Gastroesophageal sphincter (tissue), 4 donors: ENCODE data around the gene FAM229A. TPM values are rescaled to one million over a fixed set of nuclear protein-coding genes. Genes with fewer than 3 reads are reported as not detected.
A peak's percentile ranks its signal among the peaks of the same experiment; 100 is the strongest.

Experiments
- ATAC-seq: fragments of 150-250 bp; one replicate; pipeline ENCODE4 v1.9.1; 2016; ENCODE audit warnings: mild to moderate bottlenecking, moderate library complexity
- H3K27ac ChIP-seq, 4 donors: fragments of 200-600 bp; sonication (generic) in 3 of 4; 1 replicate in 3 of 4; 2 replicates in 1 of 4; pipeline ENCODE4 v1.5.1; 2016 to 2019
- H3K27me3 ChIP-seq: fragments of 200-600 bp; sonication (generic); one replicate; pipeline ENCODE4 v1.5.1; 2019
- H3K36me3 ChIP-seq, 2 donors: fragments of 200-600 bp; sonication (generic); one replicate each; pipeline ENCODE4 v1.5.1; 2019; ENCODE audit warnings: control low read depth in 1 of 2
- H3K4me1 ChIP-seq, 3 donors: fragments of 200-600 bp; sonication (generic); 1 replicate in 2 of 3; 2 replicates in 1 of 3; pipeline ENCODE4 v1.5.1; 2016 to 2019; ENCODE audit warnings: control low read depth in 2 of 3
- H3K4me3 ChIP-seq, 2 donors: fragments of 200-600 bp; sonication (generic); one replicate each; pipeline ENCODE4 v1.5.1; 2019; ENCODE audit warnings: mild to moderate bottlenecking in 1 of 2, moderate library complexity in 1 of 2
- H3K9me3 ChIP-seq, 3 donors: fragments of 200-600 bp; sonication (generic); one replicate each; pipeline ENCODE4 v1.5.1; 2017 to 2019; ENCODE audit warnings: control low read depth in 2 of 3
- EP300 ChIP-seq: sonication (generic); formaldehyde crosslinking; IDR thresholded peaks from one replicate; pipeline ENCODE4 v1.6.1; 2017; ENCODE audit warnings: antibody characterized with exemption, mild to moderate bottlenecking
- POLR2A ChIP-seq, 2 donors: fragments of 450-650 bp; IDR thresholded peaks; one replicate each; pipeline ENCODE4 v1.6.1; 2017; ENCODE audit warnings: antibody characterized with exemption in 2 of 2, mild to moderate bottlenecking in 2 of 2, moderate library complexity in 1 of 2
- POLR2AphosphoS5 ChIP-seq: sonication (generic); formaldehyde crosslinking; IDR thresholded peaks from one replicate; pipeline ENCODE4 v1.6.1; 2017; ENCODE audit warnings: antibody characterized with exemption
- WGBS, 2 donors: methylation state at CpG; one replicate each; pipeline ENCODE4 v1.1.5; 2018; ENCODE audit warnings: low coverage in 1 of 2; 5-methylcytosine and 5-hydroxymethylcytosine counted together
- total RNA-seq, 4 donors: library from RNA; depleted of rRNA; stranded (reverse); fragments of >200 nt; gene quantifications; one replicate each; pipeline ENCODE4 v1.1.0, GENCODE V29; 2016
- TF ChIP-seq, protein P1 (sequence below), 4 experiments: fragments of 200-600 bp in 2 of 4; fragments of 450-650 bp in 2 of 4; sonication (generic) in 1 of 4; IDR thresholded peaks; one replicate each; pipeline ENCODE4 v1.5.1; 2017 to 2019; ENCODE audit warnings: antibody characterized with exemption in 4 of 4, mild to moderate bottlenecking in 2 of 4, moderate library complexity in 2 of 4

Gene FAM229A
- 1 to 10 TPM in 3 of 4 donors, under 1 TPM in 1; 0.74 to 7.6 (median 4.9) TPM for total RNA-seq

DNA sequence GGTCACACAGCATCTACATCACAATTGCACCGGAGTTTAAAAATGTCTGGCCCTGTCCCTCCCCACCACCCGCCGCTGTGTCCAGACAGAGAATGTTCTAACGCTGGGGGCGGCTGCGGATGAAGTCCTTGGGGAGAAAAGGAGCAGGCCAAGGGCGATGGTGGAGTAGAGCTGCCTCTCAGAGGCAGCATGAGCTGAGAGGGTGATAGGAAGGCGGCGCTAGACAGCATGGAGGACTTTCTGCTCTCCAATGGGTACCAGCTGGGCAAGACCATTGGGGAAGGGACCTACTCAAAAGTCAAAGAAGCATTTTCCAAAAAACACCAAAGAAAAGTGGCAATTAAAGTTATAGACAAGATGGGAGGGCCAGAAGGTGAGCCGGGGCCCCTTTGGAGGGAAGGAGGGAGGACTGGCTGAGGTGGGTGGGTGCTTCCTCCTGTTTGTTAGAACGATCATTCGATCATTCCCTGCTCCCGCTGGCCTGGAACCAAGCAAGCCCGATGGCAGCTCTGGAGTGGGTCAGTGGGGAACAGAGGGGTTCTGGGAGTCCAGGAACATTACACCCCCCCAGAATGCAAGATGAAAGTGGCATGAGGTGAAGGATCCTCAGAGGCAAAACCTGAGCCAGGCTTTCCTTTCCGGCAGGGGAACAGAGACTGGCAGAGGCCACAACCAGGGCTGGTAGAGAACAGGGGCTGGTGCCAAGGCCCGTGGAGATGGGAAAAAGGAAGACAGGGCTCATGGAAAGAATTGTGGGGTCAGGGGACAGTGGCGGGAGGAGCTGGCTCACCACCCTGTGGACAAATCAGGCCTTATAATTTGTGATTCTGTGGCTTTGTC is at the start of gene FAM229A, which contains the start of gene TSSK3:
Gene FAM229A, minus strand, starts transcription at position 12 of the 840 bp plus-strand sequence. CDS start 394 bp downstream, outside the sequence.
Gene TSSK3, plus strand, starts transcription at position 66 of the 840 bp plus-strand sequence. Its CDS starts 163 bp downstream, at position 229.
- H3K27me3 ChIP-seq, result no peaks in the 10 kb centered on the region
- no peaks in the 10 kb centered on the region for H3K9me3 ChIP-seq
- H3K27ac ChIP-seq, result peak within 1 kb of the TSS in 2 of 4 donors; percentile 48 to 71
- TF ChIP-seq POLR2A (IDR thresholded peaks at IDR 0.05) (no peak), POLR2AphosphoS5 (no peak), EP300 (no peak)
- TF ChIP-seq, protein P1, sequence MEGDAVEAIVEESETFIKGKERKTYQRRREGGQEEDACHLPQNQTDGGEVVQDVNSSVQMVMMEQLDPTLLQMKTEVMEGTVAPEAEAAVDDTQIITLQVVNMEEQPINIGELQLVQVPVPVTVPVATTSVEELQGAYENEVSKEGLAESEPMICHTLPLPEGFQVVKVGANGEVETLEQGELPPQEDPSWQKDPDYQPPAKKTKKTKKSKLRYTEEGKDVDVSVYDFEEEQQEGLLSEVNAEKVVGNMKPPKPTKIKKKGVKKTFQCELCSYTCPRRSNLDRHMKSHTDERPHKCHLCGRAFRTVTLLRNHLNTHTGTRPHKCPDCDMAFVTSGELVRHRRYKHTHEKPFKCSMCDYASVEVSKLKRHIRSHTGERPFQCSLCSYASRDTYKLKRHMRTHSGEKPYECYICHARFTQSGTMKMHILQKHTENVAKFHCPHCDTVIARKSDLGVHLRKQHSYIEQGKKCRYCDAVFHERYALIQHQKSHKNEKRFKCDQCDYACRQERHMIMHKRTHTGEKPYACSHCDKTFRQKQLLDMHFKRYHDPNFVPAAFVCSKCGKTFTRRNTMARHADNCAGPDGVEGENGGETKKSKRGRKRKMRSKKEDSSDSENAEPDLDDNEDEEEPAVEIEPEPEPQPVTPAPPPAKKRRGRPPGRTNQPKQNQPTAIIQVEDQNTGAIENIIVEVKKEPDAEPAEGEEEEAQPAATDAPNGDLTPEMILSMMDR (IDR thresholded peaks at IDR 0.05), result no peak
- no peak for ATAC-seq
- 62 to 82% methylated on average over 4 to 9 of the region's 17 CpGs for WGBS, 2 donors
- peaks cover 0 to 49% of the 10 kb centered on the region in 2 donors for H3K36me3 ChIP-seq
- peak within 1 kb of the TSS; percentile 10 to 52 for H3K4me3 ChIP-seq
- peaks cover 0 to 22% (median 12%) of the 10 kb centered on the region in 3 donors for H3K4me1 ChIP-seq

DNA sequence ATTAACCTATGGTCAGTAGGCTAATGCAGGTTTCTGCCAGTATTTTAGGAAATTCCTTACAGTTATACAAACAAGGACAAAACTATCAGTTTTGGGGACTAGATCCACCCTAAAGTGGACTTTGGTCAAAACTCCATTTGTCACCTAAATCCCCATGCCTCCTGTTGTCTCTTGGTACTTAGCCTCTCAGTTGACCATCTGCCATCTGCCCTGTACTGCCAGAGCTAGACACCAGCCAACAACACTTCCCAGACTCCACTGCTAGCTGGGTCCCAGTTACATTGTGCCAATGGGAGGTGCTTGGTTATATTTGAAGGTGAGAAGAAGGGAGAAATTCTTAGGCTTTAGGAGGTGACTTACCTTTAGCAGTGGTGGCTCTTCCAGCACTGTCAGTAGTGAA is 49.0 kb upstream of the FAM229A start:
- no peak for ATAC-seq
- H3K27me3 ChIP-seq, result no peaks in the 10 kb centered on the region
- TF ChIP-seq EP300 (no peak), POLR2A (IDR thresholded peaks at IDR 0.05) (no peak), POLR2AphosphoS5 (no peak)
- TF ChIP-seq, protein P1 (IDR thresholded peaks at IDR 0.05), result no peak
- H3K36me3 ChIP-seq, result no peaks in the 10 kb centered on the region
- H3K27ac ChIP-seq, result no peak overlapping the region
- H3K4me3 ChIP-seq, result no peak overlapping the region
- peaks cover 0 to 11% (median 0%) of the 10 kb centered on the region in 3 donors for H3K9me3 ChIP-seq
- H3K4me1 ChIP-seq, result peaks cover 0 to 5% (median 0%) of the 10 kb centered on the region in 3 donors

DNA sequence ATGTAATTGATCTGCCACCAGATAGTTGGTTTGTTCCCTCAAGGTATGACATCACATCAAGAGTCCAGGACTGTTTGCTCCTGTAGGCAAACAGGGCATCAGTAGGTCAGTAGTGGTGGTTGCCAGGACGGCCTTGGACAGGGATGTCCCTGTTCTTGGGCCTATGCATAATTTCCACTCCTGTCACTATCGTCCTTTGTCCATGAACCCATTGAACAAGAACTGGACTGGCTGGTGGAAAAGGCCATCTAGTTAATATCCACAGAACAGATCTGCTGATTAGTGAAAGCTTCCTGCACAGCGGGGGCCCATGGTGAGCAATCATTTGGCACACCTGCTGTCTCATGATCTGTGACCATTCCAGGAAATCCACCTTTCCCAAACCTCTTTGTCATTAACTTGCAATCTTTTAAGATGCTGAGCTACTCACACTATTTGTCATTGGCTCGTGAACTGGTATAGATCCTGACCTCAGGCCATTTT is 44.4 kb upstream of the FAM229A start:
- WGBS, 2 donors, result 82 to 100% methylated on average over 2 to 3 of the region's 4 CpGs
- TF ChIP-seq POLR2A (IDR thresholded peaks at IDR 0.05) (no peak), EP300 (no peak), POLR2AphosphoS5 (no peak)
- TF ChIP-seq, protein P1 (IDR thresholded peaks at IDR 0.05), result no peak
- no peaks in the 10 kb centered on the region for H3K27me3 ChIP-seq
- H3K36me3 ChIP-seq, result no peaks in the 10 kb centered on the region
- H3K4me3 ChIP-seq, result no peak overlapping the region
- no peaks in the 10 kb centered on the region for H3K9me3 ChIP-seq
- H3K27ac ChIP-seq, result no peak overlapping the region
- ATAC-seq, result no peak
- no peaks in the 10 kb centered on the region for H3K4me1 ChIP-seq

DNA sequence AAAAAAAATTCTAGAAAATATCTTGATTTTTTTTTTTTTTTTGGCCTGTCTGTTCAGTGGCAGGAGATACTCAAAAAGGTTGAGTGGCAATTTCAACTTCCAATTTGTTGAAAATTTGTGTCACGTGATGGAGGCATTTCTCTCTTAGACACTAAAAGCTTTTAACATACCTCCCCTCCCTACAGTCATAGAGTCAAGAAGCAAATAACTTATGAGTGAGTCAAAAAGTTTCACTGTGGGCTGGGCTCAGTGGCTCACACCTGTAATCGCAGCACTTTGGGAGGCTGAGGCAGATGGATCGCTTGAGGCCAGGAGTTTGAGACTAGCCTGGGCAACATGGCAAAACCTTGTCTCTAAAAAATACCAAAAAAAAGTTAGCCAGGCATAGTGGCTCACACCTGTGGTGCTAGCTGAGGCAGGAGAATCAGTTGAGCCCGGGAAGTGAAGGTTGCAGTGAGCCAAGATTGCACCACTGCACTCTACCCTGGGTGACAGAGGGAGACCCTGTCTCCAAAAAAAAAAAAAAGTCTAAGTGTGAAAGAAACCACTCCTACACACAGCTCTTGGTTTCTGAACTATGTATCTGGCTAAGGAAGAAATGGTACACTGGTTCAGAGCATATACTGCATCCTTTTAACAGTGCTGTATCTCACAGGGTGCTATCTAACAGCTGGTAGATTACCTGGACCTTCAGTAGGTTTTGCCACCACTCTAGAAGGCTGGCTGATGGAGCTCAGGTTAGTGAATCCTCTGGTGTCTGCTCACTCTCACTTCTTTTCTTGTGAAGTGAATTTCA is 43.6 kb upstream of the FAM229A start:
- H3K4me1 ChIP-seq, result peaks cover 0 to 4% (median 3%) of the 10 kb centered on the region in 3 donors
- no peak overlapping the region for H3K27ac ChIP-seq
- H3K9me3 ChIP-seq, result no peaks in the 10 kb centered on the region
- WGBS, 2 donors, result 75 to 92% methylated on average over 2 to 4 of the region's 4 CpGs
- H3K27me3 ChIP-seq, result no peaks in the 10 kb centered on the region
- H3K4me3 ChIP-seq, result no peak overlapping the region
- H3K36me3 ChIP-seq, result no peaks in the 10 kb centered on the region
- TF ChIP-seq, protein P1 (IDR thresholded peaks at IDR 0.05), result no peak
- TF ChIP-seq EP300 (no peak), POLR2AphosphoS5 (no peak), POLR2A (IDR thresholded peaks at IDR 0.05) (no peak)
- ATAC-seq, result no peak
